Erythroblast (primary cell): ENCODE measurements around the gene HAND1.

Experiments used
- DNase-seq, 2 experiments: peaks; one replicate each; lab custom pipeline; 2025; lab: John Stamatoyannopoulos, UW
- GATA1 ChIP-seq: IDR thresholded peaks from 2 replicates; pipeline ENCODE4 v1.6.1; 2011; ENCODE audit warnings: low read depth, mild to moderate bottlenecking, control low read depth, low read length, moderate library complexity
- POLR2A ChIP-seq: IDR thresholded peaks from 2 replicates; pipeline ENCODE4 v1.6.1; 2011; ENCODE audit warnings: mild to moderate bottlenecking, low read length

Gene HAND1

GRCh38 chr5:154514331-154514730, 36.3 kb upstream of the HAND1 start:
- TF ChIP-seq GATA1 (no peak), POLR2A (no peak)
- DNase-seq = no peak

DNA sequence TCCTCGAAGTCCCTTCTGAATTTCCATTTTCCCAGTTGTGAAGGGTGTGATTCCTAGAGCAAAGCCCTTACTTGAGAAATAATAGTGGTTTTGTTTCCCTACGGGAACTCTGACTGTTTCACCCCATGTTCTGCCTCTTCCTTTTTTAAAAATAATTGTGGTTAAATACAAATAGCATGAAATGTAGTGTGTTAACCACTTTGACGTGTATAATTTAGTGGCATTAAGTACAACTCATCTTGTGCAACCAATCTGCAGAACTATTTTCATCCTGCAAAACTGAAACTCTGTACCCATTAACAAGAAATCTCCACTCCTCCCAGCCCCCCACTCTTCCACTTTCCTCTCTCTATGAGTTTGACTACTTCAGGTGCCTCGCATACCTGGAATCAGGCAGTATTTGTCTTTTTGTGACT, 35.6 kb upstream of the HAND1 start:
- no peak for DNase-seq
- TF ChIP-seq GATA1 = no peak
- TF ChIP-seq POLR2A = no peak

DNA sequence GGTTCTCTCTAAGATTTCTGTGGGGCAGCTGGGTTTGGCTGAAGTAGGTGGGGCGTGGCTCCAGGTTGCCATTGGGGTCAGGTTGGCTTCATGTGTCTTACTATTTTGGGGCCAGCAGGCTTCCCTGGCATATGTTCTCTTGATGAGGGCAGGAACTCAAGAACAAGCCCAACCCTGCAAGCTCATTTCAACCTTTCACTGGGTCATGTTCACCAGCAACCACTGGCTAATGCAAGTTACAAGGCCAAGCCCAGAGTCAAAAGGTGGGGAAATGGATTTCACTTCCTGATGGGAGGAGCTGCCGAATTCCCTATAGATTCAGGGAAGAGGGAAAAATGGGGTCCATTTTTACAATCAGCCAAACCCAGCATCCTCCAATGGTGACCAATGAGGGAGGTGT, 34.0 kb upstream of the HAND1 start:
- no peak for TF ChIP-seq GATA1
- TF ChIP-seq POLR2A = no peak
- no peak for DNase-seq

- no peak for DNase-seq
Measured at GRCh38 chr5:154509784-154510555, 31.9 kb upstream of the HAND1 start.

DNA sequence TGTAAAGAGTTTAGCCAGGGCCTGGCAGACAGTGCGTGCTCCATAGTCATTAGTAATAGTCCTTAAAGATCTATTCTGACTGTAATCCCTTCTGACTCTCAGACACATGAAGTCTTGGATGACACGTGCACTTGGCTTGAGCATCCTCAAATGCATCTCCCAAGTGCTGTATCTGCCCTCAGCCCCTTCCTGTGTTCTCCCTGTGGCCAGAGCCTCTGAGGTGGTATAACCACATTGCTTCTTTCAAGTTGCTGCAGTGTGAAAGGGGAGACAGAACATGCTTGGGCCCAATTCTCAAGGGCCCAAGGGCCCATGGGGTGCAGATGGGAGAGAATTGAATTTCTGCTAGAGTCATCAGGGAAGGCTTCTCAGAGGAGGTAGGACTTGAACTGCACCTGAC, 30.1 kb upstream of the HAND1 start:
- no peak for TF ChIP-seq POLR2A
- TF ChIP-seq GATA1 = no peak
- no peak for DNase-seq

More at GRCh38 chr5:154509784-154510555, 31.9 kb upstream of the HAND1 start:
- TF ChIP-seq GATA1 (no peak), POLR2A (no peak)

- no peak for DNase-seq
- TF ChIP-seq GATA1 (no peak), POLR2A (no peak)
Measured at GRCh38 chr5:154506716-154507080, 28.7 kb upstream of the HAND1 start.

GRCh38 chr5:154506049-154506715, 28.2 kb upstream of the HAND1 start:
- TF ChIP-seq POLR2A (no peak), GATA1 (no peak)

GRCh38 chr5:154505567-154505966, 27.5 kb upstream of the HAND1 start:
- no peak for DNase-seq
- no peak for TF ChIP-seq GATA1
- TF ChIP-seq POLR2A = no peak

More at GRCh38 chr5:154506049-154506715, 28.2 kb upstream of the HAND1 start:
- DNase-seq = no peak

GRCh38 chr5:154503698-154504039, 25.6 kb upstream of the HAND1 start:
- no peak for TF ChIP-seq POLR2A
- no peak for DNase-seq

- TF ChIP-seq GATA1 = no peak
- no peak for TF ChIP-seq POLR2A
- DNase-seq = no peak
Measured at GRCh38 chr5:154502180-154502579, 24.2 kb upstream of the HAND1 start.

DNA sequence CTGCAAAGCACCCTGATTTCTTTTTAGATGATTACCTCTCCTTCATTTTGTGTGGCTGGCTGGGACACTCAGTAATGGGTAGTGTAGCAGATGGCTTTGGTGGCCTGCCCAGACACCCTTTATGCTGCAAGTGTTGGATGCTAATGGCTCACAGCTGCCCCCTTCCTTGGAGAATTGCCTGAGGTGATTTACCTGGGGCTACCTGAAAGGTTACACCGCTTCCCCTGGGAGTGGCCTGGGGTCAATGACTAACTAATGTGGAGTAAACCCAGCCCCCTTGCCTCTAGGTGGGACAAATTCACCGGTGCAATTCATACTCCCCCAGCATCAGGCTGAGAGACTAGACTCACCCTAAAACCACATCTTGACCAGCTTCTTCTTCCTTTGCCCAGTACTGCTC, 23.5 kb upstream of the HAND1 start:
- DNase-seq = no peak
- TF ChIP-seq GATA1 (no peak), POLR2A (no peak)

GRCh38 chr5:154498994-154499393, 21.0 kb upstream of the HAND1 start:
- no peak for DNase-seq
- TF ChIP-seq POLR2A (no peak), GATA1 (no peak)

GRCh38 chr5:154498591-154498990, 20.6 kb upstream of the HAND1 start:
- TF ChIP-seq GATA1 (no peak), POLR2A (no peak)
- DNase-seq = no peak

DNA sequence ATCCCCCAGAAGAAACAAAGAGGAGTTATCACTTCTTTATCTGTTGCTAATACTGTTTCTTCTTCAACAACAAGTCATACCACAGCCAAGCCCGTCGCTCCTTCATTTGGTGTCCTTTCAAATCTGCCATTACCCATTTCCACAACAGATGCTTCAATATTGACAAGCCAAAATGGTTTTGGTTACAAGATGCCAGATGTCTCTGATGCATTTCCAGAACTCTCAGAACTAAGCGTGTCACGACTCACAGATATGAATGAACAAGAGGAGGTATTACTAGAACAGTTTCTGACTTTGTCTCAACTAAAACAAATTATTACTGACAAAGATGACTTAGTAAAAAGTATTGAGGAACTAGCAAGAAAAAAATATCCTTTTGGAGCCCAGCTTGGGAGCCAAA, 16.0 kb upstream of the HAND1 start:
- TF ChIP-seq GATA1 = no peak
- no peak for TF ChIP-seq POLR2A
- DNase-seq = no peak

DNA sequence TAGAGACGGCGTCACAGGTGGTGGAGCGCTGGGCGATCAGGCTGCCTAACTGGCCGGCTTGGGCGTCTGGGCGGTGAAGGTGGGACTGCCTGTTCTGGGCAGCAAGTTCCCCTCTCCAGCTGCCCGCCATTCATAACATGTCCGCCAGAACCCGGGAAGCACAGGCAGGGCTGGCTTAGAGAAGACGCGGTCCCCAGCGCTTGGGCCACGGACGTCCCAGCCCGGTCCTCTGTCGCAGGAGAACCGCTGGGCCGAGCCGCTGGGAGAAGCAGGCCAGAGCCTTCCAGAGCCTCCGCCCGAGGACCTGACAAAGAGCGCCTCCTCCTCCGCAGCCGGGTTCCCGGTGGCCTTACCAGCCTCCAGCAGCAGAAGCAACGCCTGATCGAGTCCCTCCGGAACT, 15.2 kb upstream of the HAND1 start:
- no peak for DNase-seq
- TF ChIP-seq GATA1 (no peak), POLR2A (no peak)

- no peak for DNase-seq
- TF ChIP-seq GATA1 (no peak), POLR2A (no peak)
Measured at GRCh38 chr5:154491941-154492340, 13.9 kb upstream of the HAND1 start.
